SU-DHL-6 (cell line): ENCODE data around the gene EBF3.

Experiments
- H2AFZ ChIP-seq: fragments of 200-600 bp; sonication (generic); 2 replicates; pipeline ENCODE4 v1.6.1; 2014; ENCODE audit warnings: low read depth, mild to moderate bottlenecking, moderate library complexity, mixed read lengths, antibody characterized with exemption, low read length; ENCODE audit not compliant: severe bottlenecking
- H3F3A ChIP-seq: fragments of 200-600 bp; shearing (Covaris generic); 2 replicates; pipeline ENCODE4 v1.6.0; 2016; ENCODE audit warnings: antibody characterized with exemption, mild to moderate bottlenecking; ENCODE audit not compliant: insufficient read depth
- H3K27ac ChIP-seq: fragments of 200-600 bp; sonication (generic); 2 replicates; pipeline ENCODE4 v1.5.1; 2016; ENCODE audit warnings: low read depth, mild to moderate bottlenecking, low read length, moderate library complexity, mixed read lengths
- H3K27me3 ChIP-seq: fragments of 200-600 bp; sonication (generic), shearing (Covaris generic); 2 replicates; pipeline ENCODE4 v1.6.0; 2014; ENCODE audit warnings: mild to moderate bottlenecking, low read length
- H3K36me3 ChIP-seq: fragments of 200-600 bp; sonication (generic); 2 replicates; pipeline ENCODE4 v1.6.1; 2014; ENCODE audit warnings: mild to moderate bottlenecking, low read length, mixed read lengths
- H3K4me2 ChIP-seq: fragments of 300-600, 200-600 bp; shearing (Covaris generic), sonication (generic); 2 replicates; pipeline ENCODE4 v1.6.0; 2014; ENCODE audit warnings: low read length, low read depth, mild to moderate bottlenecking; ENCODE audit not compliant: poor library complexity, severe bottlenecking
- H3K4me3 ChIP-seq: fragments of 200-600 bp; sonication (generic); 2 replicates; pipeline ENCODE4 v1.5.1; 2014; ENCODE audit warnings: antibody characterized with exemption, low read length, mild to moderate bottlenecking, mixed read lengths; ENCODE audit not compliant: insufficient read depth, poor library complexity, severe bottlenecking
- H3K79me2 ChIP-seq: fragments of 200-600 bp; sonication (generic); 2 replicates; pipeline ENCODE4 v1.6.1; 2014; ENCODE audit warnings: mild to moderate bottlenecking, low read length, moderate library complexity; ENCODE audit not compliant: insufficient read depth
- H3K9ac ChIP-seq: fragments of 200-600 bp; sonication (generic); 2 replicates; pipeline ENCODE4 v1.7.0; 2014; ENCODE audit warnings: mild to moderate bottlenecking, low read length
- H3K9me2 ChIP-seq: fragments of 200-600 bp; sonication (generic); replicated peaks from 2 replicates; pipeline ENCODE4 v1.6.1; 2014; ENCODE audit warnings: low read length; ENCODE audit not compliant: insufficient read depth
- H3K9me3 ChIP-seq: fragments of 200-600 bp; sonication (generic); 2 replicates; pipeline ENCODE4 v1.6.1; 2014; ENCODE audit warnings: low read length, mixed read lengths; ENCODE audit not compliant: insufficient read depth
- H4K20me1 ChIP-seq: fragments of 200-600 bp; sonication (generic); 2 replicates; pipeline ENCODE4 v1.6.1; 2014; ENCODE audit warnings: low read depth, mild to moderate bottlenecking, antibody characterized with exemption, low read length, moderate library complexity, mixed read lengths
- CTCF ChIP-seq: fragments of 200-600 bp; sonication (generic); IDR thresholded peaks from one replicate; pipeline ENCODE4 v1.5.1; 2017; ENCODE audit warnings: antibody characterized with exemption, mild to moderate bottlenecking, low read length, moderate library complexity; ENCODE audit not compliant: insufficient read depth, poor library complexity, severe bottlenecking
- EZH2phosphoT487 ChIP-seq: fragments of 200-600 bp; sonication (generic), shearing (Covaris generic); conservative IDR thresholded peaks from 2 replicates; pipeline ENCODE4 v1.6.1; 2018; ENCODE audit warnings: mild to moderate bottlenecking, antibody characterized with exemption, low read length, moderate library complexity, mixed read lengths

EBF3 gene

GRCh38 chr10:129951970-129952265, 12.2 kb downstream of the EBF3 start:
- Histone ChIP-seq H3K27me3 (no peaks in the 10 kb centered on the region), H4K20me1 (no peaks in the 10 kb centered on the region), H3K4me2 (no peak overlapping the region), H3F3A (no peaks in the 10 kb centered on the region), H3K4me3 (no peak overlapping the region), H3K9me2 (no peaks in the 10 kb centered on the region), H3K79me2 (no peaks in the 10 kb centered on the region), H3K36me3 (no peaks in the 10 kb centered on the region), H2AFZ (no peak overlapping the region), H3K9me3 (no peaks in the 10 kb centered on the region), H3K9ac (no peak overlapping the region), H3K27ac (no peak overlapping the region)
- TF ChIP-seq CTCF (no peak), EZH2phosphoT487 (no peak)

DNA sequence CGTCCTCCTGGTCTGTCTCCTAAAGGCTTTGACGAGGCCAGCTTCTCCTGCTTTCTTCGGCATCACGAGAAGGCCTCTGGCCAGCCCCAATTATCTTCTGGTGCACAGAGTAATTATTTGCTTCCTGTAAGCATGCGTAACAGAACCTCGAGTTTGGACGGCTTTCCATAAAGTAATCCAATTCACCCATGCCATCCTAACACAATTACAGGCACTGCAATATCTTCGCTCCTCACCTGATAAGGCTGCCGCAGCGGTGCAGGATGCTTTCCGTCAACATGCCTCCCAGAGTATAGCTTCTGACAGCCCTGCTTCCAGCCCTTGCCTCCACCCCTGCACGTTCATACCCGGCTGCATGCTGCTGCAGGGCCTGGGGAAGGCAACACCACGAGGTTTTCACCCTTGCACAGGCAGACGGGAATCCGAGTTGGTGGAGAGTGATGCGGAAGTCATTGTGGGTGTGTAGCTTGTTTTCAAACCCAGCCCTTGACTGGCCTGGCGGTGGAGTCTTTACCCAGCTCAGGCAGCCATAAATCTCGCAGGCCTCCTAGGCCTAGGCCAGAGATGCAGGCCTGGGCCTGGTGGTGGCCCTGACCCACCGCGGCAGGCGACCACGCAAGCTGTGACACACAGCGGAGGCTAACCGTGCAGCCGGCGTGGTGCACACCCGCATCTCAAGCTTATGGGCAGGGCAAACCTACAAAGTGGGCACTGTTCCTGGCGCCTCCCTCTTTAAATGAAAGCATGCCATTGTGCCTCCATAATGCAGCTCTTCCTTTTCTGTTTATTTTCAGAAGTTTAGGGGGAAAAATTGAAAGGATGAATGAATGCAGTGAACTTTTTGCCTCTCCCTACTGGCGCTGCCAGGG, 12.7 kb downstream of the EBF3 start:
- Histone ChIP-seq H3K9me2 (no peaks in the 10 kb centered on the region), H3F3A (no peaks in the 10 kb centered on the region), H3K27me3 (no peaks in the 10 kb centered on the region), H3K4me3 (no peak overlapping the region), H3K9me3 (no peaks in the 10 kb centered on the region), H4K20me1 (no peaks in the 10 kb centered on the region), H3K4me2 (no peak overlapping the region), H3K27ac (no peak overlapping the region), H3K9ac (no peak overlapping the region), H2AFZ (no peak overlapping the region), H3K36me3 (no peaks in the 10 kb centered on the region), H3K79me2 (no peaks in the 10 kb centered on the region)
- TF ChIP-seq CTCF (no peak), EZH2phosphoT487 (no peak)

DNA sequence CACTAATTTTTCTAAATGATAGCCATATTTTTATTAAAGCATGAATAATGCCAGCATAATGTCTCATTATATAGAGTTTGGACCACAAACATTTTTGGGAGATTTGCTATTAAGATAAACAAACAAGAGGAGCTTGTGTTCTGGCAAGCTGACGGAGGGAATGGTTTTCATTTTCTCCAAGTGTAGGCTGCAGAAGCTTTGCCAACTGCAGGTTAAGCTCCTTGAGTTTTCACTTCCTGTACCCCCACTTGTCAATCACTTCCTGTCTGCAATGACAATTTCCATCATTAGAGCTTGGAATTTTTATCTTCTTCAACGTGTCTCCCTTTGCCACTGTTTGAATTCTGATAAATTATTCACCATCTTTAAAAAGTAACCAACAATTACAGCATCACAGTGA, 13.4 kb downstream of the EBF3 start:
- H3K4me2 ChIP-seq, result no peak overlapping the region
- H3K9me2 ChIP-seq, result no peaks in the 10 kb centered on the region
- no peak overlapping the region for H2AFZ ChIP-seq
- no peaks in the 10 kb centered on the region for H3F3A ChIP-seq
- no peaks in the 10 kb centered on the region for H3K79me2 ChIP-seq
- H3K4me3 ChIP-seq, result no peak overlapping the region
- H3K36me3 ChIP-seq, result no peaks in the 10 kb centered on the region
- TF ChIP-seq EZH2phosphoT487, result no peak
- no peaks in the 10 kb centered on the region for H3K9me3 ChIP-seq
- no peaks in the 10 kb centered on the region for H4K20me1 ChIP-seq
- no peaks in the 10 kb centered on the region for H3K27me3 ChIP-seq
- no peak overlapping the region for H3K9ac ChIP-seq
- H3K27ac ChIP-seq, result no peak overlapping the region

GRCh38 chr10:129949891-129950291, 14.2 kb downstream of the EBF3 start:
- no peaks in the 10 kb centered on the region for H3K79me2 ChIP-seq
- H3K27me3 ChIP-seq, result no peaks in the 10 kb centered on the region
- H4K20me1 ChIP-seq, result no peaks in the 10 kb centered on the region
- TF ChIP-seq CTCF (no peak), EZH2phosphoT487 (no peak)
- H3K4me2 ChIP-seq, result no peak overlapping the region
- H3K9me2 ChIP-seq, result no peaks in the 10 kb centered on the region
- no peak overlapping the region for H3K9ac ChIP-seq
- H3F3A ChIP-seq, result no peaks in the 10 kb centered on the region
- H3K4me3 ChIP-seq, result no peak overlapping the region
- H2AFZ ChIP-seq, result no peak overlapping the region
- no peak overlapping the region for H3K27ac ChIP-seq
- H3K9me3 ChIP-seq, result no peaks in the 10 kb centered on the region
- no peaks in the 10 kb centered on the region for H3K36me3 ChIP-seq
